GM19468 (cell line): Measurements from ENCODE around the gene HACE1.
"Not testable (repeated sequence)": the region's sequence is repeated elsewhere in the genome, so short reads cannot be mapped to it uniquely, and the experiment has no call there.

Experiments used
- ATAC-seq: cut with Tn5 transposase; IDR thresholded peaks from one replicate; pipeline ENCODE4 v1.9.1; 2021; ENCODE audit warnings: mild to moderate bottlenecking, moderate library complexity, moderate number of reproducible peaks; ENCODE audit not compliant: unreplicated experiment; ENCODE audit errors: extremely low read depth

HACE1 gene

GRCh38 chr6:104754788-104755409, 104.8 kb downstream of the HACE1 start:
- ATAC-seq = no peak

GRCh38 chr6:104753251-104753650, 106.5 kb downstream of the HACE1 start:
- no peak for ATAC-seq

GRCh38 chr6:104750449-104750848, 109.3 kb downstream of the HACE1 start:
- no peak for ATAC-seq

GRCh38 chr6:104739124-104739523, 120.6 kb downstream of the HACE1 start:
- ATAC-seq = not testable (repeated sequence)

DNA sequence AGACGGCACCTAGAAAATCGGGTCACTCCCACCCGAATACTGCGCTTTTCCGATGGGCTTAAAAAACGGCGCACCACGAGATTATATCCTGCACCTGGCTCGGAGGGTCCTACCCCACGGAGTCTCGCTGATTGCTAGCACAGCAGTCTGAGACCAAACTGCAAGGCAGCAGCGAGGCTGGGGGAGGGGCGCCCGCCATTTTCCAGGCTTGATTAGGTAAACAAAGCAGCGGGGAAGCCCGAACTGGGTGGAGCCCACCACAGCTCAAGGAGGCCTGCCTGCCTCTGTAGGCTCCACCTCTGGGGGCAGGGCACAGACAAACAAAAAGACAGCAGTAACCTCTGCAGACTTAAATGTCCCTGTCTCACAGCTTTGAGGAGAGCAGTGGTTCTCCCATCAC, 122.2 kb downstream of the HACE1 start:
- ATAC-seq = not testable (repeated sequence)

DNA sequence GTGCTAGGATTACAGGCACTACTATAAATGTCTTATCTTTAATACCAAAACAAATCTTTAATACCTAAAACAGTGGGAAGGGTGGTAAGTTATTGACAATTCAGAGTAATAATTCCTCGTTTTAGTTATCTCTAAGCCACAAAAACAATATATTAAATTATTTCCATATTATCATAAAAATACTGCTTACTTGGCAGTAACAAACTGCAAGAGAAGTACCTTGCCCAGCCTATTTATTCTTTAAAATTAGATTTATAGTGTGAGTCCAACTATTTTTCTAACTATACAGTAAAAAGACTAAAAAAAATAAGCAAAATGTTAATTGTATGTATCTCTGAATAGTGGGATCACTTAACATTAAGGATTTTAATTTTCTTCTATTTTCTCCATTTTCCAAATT, 123.2 kb downstream of the HACE1 start:
- ATAC-seq = no peak

GRCh38 chr6:104730450-104730849, 129.3 kb downstream of the HACE1 start:
- ATAC-seq = no peak

DNA sequence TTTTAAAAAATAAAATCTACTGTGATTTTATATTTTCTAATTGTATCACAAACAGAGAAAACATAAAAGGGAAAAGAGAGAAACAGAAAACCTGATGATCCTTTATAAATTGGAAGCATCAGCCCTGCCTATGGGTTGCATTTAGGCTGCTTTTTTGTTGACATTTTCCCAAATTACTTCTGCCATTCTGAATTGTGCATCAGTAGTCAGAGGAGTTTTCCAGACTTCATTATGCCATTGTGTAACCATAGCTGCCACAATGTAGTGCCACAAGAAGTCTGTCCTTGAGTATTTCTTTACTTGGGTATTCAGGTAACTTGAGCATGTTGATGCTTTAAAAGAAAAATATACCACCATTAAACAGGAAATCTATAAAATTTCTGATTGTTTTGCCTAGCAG, 130.3 kb downstream of the HACE1 start:
- ATAC-seq = no peak

- ATAC-seq = no peak
These were observed 131.3 kb downstream of the HACE1 start for GRCh38 chr6:104728448-104728847.

GRCh38 chr6:104718672-104719071, 141.0 kb downstream of the HACE1 start:
- ATAC-seq = no peak

- no peak for ATAC-seq
These were observed 142.9 kb downstream of the HACE1 start for GRCh38 chr6:104716858-104717257.

GRCh38 chr6:104714796-104715195, 144.9 kb downstream of the HACE1 start:
- ATAC-seq = no peak

GRCh38 chr6:104713982-104714381, 145.7 kb downstream of the HACE1 start:
- ATAC-seq = no peak

GRCh38 chr6:104711371-104711770, 148.3 kb downstream of the HACE1 start:
- ATAC-seq = no peak

DNA sequence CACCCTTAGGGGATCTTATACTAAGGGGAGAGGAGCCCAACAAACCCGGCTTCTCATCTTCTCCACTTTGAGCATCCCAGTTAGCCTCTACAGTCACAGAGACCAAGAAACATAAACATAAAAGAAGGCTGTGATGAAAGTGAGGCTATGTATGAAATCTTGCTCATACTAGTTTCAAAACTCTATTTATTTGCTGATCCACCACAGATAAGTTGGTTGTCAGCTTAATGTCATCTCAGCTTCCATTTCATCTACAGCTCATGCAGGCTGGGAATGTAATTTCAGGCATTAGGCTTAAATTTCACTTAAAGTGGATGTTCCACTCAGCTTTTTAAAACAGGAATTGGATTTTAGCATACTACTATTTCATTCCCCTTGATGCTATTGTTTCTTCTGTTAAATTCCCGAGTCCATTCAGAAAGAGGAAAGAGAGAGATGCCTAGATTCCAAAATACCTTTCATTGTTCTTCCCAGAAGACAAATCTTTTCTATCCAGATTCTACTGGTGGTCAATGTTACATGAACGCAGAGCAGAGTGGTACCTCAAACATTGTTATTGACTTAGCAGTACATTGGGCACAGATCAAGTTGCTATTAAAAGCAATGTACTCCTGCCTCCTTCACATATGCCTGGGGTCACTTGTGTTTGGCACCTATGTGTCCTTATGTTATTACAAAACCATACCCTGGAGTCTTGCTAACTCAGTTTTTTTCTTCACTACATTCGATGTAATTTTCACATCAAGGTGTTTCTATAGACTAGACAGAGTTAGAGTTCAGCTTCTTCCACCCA, 149.0 kb downstream of the HACE1 start:
- no peak for ATAC-seq

- no peak for ATAC-seq
These were observed 153.7 kb downstream of the HACE1 start for GRCh38 chr6:104705916-104706442.

DNA sequence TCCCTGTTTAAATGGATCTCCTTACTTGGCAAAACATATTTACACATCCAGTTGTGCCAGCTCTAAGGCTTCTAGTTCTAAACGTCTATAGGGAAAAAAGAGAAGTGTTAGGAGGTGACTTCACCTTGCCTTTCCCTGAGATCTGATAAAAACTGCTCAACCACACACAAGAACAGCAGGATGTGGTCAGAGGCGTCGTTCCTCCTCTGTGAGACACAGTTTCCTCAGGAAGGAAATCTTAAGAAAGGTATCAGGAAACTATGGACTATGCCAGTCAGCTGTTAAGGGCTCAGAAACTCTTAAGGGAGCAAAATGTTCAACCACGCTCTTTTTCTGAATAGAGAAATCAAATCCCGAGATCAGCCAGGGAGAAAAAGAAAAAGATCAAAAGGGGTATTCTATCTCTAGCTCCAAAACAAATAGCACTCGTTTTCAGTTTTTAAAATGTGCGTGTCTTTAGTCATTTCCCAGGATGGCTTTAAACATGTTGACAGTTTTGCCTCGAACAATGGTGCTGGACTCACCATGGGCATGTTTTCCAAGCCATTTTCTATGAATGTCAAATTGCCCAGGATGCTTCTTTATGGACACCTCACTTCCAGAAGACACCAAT, 154.5 kb downstream of the HACE1 start:
- no peak for ATAC-seq

- no peak for ATAC-seq
These were observed 155.5 kb downstream of the HACE1 start for GRCh38 chr6:104704191-104704590.

DNA sequence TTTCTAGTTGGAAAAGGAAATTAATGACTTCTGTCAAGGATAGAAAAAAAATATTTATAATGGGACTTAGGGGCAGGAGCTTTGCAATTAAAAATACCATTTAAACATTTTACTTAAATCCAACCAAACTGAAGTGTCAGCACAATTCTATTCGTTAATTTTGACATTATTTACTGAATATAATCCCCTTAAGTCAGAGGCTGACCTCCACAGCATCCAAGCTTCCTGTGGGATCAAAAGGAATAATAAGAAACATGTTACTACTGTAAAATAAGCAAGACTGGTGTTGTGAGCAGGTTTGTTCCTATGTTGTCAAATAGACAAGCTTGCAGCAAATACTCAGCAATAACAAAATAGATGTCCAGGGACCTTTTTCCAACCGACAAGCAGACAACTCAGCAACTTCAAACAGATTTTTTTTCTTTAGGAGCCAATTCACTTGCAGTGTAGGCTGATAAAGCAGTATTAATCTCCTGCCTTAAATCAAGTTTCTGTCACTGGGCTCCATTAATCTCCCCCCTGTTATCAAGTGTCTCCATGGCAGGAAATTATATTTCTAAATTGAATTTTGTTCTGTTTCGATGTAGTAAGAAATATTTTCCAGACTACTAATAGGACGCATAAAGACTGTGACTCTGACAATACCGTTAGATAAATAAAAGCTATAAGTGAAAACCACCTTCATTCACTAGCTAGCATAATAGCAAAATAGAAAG, 157.4 kb downstream of the HACE1 start:
- no peak for ATAC-seq

- ATAC-seq = no peak
These were observed 159.1 kb downstream of the HACE1 start for GRCh38 chr6:104700371-104701185.
